ENCODE results near the gene ST3GAL3.

DNA sequence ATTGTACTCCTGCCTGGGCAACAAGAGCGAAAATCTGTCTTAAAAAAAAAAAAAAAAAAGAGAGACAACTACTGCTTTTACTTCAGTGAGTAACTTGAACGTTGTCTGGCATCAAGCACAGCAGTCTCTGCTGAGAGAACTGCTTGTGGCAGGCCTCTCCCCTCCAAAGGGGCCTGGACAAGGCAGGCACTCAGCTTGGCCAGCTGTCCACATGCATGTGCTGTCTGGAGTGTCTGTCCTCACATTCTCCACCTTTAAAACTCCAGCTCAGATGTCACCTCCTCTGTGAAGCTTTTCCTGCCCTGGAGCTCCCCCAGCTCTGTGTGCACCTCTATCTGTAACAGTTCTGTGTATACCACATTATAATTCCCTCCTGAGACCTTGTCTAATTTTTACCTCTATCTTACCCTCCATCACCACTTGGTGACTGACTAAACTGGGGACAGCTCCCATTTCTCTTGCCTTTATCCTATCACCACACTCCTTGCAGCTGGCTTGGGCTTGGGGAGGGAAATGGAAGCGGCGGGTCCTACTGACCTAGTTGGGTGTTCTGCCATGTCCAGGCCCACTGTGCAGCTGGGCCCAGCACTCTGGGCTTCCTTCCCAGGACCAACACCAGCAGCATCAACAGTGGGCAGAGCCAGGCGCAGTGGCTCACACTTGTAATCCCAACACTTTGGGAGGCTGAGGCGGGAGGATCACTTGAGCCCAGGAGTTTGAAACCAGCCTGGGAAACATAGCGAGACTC lies 154.8 kb downstream of the ST3GAL3 start:
- TF ChIP-seq CHD2 (IDR thresholded peaks at IDR 0.05; ENCODE audit: borderline replicate concordance, low read depth, low read length) (no peak), JUND (IDR thresholded peaks at IDR 0.05; ENCODE audit: low read depth, low read length) (no peak), POLR2AphosphoS5 (IDR thresholded peaks at IDR 0.05; ENCODE audit: low read length) (no peak), LARP7 (IDR thresholded peaks at IDR 0.05) (no peak), EP300 (IDR thresholded peaks at IDR 0.05; ENCODE audit: borderline replicate concordance in 1 of 2, control insufficient read depth in 1 of 2, low read depth in 2 of 2, low read length in 2 of 2) (no peak), TAF1 (IDR thresholded peaks at IDR 0.05; ENCODE audit: borderline replicate concordance, low read depth, low read length) (no peak)
- TF ChIP-seq, protein P1, sequence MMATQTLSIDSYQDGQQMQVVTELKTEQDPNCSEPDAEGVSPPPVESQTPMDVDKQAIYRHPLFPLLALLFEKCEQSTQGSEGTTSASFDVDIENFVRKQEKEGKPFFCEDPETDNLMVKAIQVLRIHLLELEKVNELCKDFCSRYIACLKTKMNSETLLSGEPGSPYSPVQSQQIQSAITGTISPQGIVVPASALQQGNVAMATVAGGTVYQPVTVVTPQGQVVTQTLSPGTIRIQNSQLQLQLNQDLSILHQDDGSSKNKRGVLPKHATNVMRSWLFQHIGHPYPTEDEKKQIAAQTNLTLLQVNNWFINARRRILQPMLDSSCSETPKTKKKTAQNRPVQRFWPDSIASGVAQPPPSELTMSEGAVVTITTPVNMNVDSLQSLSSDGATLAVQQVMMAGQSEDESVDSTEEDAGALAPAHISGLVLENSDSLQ (IDR thresholded peaks at IDR 0.05), result no peak
- TF ChIP-seq, protein P2, sequence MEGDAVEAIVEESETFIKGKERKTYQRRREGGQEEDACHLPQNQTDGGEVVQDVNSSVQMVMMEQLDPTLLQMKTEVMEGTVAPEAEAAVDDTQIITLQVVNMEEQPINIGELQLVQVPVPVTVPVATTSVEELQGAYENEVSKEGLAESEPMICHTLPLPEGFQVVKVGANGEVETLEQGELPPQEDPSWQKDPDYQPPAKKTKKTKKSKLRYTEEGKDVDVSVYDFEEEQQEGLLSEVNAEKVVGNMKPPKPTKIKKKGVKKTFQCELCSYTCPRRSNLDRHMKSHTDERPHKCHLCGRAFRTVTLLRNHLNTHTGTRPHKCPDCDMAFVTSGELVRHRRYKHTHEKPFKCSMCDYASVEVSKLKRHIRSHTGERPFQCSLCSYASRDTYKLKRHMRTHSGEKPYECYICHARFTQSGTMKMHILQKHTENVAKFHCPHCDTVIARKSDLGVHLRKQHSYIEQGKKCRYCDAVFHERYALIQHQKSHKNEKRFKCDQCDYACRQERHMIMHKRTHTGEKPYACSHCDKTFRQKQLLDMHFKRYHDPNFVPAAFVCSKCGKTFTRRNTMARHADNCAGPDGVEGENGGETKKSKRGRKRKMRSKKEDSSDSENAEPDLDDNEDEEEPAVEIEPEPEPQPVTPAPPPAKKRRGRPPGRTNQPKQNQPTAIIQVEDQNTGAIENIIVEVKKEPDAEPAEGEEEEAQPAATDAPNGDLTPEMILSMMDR (IDR thresholded peaks at IDR 0.05 in 2 of 3, conservative IDR thresholded peaks at IDR 0.05 in 1 of 3; ENCODE audit: control insufficient read depth in 2 of 3, extremely low read depth in 1 of 3, insufficient read depth in 1 of 3, low read depth in 3 of 3, low read length in 3 of 3), result no peak

Measured in GM12878 (cell line).